ENCODE data around the gene FOXP1.

DNA sequence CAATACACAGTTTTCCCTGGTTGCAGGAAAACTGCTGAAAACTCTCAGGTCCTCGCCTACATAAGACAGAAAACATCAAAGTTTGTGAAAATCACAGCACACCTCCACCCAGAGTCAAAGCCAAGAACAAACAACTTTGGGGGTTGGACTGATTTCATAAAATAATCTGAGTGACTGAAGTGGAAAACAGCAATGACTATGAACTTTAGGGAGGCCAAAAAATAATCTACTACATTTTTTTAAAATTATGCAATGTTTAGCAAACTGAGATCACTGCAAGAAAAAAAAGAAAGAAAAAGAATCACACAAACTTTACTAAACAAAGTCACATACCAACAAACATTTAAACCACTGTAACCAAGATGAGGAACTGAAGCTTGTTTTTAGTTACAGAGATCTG, 15.9 kb upstream of the FOXP1 start:
- TF ChIP-seq, protein P1, sequence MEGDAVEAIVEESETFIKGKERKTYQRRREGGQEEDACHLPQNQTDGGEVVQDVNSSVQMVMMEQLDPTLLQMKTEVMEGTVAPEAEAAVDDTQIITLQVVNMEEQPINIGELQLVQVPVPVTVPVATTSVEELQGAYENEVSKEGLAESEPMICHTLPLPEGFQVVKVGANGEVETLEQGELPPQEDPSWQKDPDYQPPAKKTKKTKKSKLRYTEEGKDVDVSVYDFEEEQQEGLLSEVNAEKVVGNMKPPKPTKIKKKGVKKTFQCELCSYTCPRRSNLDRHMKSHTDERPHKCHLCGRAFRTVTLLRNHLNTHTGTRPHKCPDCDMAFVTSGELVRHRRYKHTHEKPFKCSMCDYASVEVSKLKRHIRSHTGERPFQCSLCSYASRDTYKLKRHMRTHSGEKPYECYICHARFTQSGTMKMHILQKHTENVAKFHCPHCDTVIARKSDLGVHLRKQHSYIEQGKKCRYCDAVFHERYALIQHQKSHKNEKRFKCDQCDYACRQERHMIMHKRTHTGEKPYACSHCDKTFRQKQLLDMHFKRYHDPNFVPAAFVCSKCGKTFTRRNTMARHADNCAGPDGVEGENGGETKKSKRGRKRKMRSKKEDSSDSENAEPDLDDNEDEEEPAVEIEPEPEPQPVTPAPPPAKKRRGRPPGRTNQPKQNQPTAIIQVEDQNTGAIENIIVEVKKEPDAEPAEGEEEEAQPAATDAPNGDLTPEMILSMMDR (IDR thresholded peaks at IDR 0.05) = no peak
- no peak for TF ChIP-seq POLR2A (IDR thresholded peaks at IDR 0.05; ENCODE audit: low read depth)

All from esophagus muscularis mucosa (tissue), 3 donors.